ENCODE results near the gene GTF2IRD1.
"Not testable (repeated sequence)": the region's sequence is repeated elsewhere in the genome, so short reads cannot be mapped to it uniquely, and the experiment has no call there.

GTF2IRD1 gene

DNA sequence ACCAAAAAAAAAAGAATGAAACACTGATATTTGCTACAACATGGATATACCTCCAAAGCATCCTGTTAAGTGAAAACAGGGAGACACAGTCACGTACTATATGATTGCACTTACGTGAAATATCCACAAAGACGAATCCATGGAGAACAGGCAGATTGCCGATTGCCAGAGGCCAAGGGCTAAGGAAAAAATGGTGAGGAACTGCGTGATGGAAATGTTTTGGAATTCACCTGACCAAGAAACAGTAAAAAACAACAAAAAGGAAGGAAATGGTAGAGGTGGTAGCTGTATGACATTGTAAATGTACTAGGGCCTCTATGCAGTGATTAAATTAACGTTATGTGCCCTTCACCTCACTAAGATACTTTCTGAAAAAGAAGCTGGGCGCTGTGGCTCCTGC lies 44.1 kb upstream of the GTF2IRD1 start:
- TF ChIP-seq, protein P1, sequence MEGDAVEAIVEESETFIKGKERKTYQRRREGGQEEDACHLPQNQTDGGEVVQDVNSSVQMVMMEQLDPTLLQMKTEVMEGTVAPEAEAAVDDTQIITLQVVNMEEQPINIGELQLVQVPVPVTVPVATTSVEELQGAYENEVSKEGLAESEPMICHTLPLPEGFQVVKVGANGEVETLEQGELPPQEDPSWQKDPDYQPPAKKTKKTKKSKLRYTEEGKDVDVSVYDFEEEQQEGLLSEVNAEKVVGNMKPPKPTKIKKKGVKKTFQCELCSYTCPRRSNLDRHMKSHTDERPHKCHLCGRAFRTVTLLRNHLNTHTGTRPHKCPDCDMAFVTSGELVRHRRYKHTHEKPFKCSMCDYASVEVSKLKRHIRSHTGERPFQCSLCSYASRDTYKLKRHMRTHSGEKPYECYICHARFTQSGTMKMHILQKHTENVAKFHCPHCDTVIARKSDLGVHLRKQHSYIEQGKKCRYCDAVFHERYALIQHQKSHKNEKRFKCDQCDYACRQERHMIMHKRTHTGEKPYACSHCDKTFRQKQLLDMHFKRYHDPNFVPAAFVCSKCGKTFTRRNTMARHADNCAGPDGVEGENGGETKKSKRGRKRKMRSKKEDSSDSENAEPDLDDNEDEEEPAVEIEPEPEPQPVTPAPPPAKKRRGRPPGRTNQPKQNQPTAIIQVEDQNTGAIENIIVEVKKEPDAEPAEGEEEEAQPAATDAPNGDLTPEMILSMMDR (IDR thresholded peaks at IDR 0.05; ENCODE audit: low read depth, low read length): no peak
- no peak overlapping the region for H3K4me3 ChIP-seq (replicated peaks in 1 of 2; ENCODE audit: low read depth in 2 of 2, low read length in 2 of 2)
- DNase-seq (ENCODE audit: low read depth in 2 of 2): no peak

- no peak overlapping the region for H3K4me3 ChIP-seq (replicated peaks in 1 of 2; ENCODE audit: low read depth in 2 of 2, low read length in 2 of 2)
- DNase-seq (ENCODE audit: low read depth in 2 of 2): no peak
- TF ChIP-seq, protein P1 (IDR thresholded peaks at IDR 0.05; ENCODE audit: low read depth, low read length): no peak
These were observed 42.9 kb upstream of the GTF2IRD1 start for GRCh38 chr7:74410772-74411171.

GRCh38 chr7:74411571-74411970 lies 42.1 kb upstream of the GTF2IRD1 start:
- not testable (repeated sequence) for H3K4me3 ChIP-seq (replicated peaks in 1 of 2; ENCODE audit: low read depth in 2 of 2, low read length in 2 of 2); DNase-seq (ENCODE audit: low read depth in 2 of 2)

GRCh38 chr7:74412056-74412455 lies 41.6 kb upstream of the GTF2IRD1 start:
- TF ChIP-seq, protein P1 (IDR thresholded peaks at IDR 0.05; ENCODE audit: low read depth, low read length): no peak
- no peak for DNase-seq (ENCODE audit: low read depth in 2 of 2)
- no peak overlapping the region for H3K4me3 ChIP-seq (replicated peaks in 1 of 2; ENCODE audit: low read depth in 2 of 2, low read length in 2 of 2)

DNA sequence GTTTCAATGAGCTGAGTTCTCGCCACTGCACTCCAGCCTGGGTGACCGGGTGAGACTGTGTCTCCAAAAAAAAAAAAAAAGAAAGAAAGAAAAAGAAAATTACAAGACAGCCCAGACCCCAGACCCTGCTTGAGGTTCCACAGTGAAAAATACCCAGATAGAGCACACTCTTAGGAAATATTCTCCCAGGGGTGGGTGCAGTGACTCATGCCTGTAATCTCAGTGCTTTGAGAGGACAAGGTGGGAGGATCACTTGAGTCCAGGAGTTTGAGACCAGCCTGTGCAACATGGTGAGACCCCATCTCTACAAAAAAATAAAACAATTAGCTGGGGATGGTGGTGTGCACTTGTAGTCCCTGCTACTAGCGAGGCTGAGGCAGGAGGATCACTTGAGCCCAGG lies 41.1 kb upstream of the GTF2IRD1 start:
- H3K4me3 ChIP-seq (replicated peaks in 1 of 2; ENCODE audit: low read depth in 2 of 2, low read length in 2 of 2): no peak overlapping the region
- TF ChIP-seq, protein P1 (IDR thresholded peaks at IDR 0.05; ENCODE audit: low read depth, low read length): no peak
- DNase-seq (ENCODE audit: low read depth in 2 of 2): peak; percentile 29 to 35

DNA sequence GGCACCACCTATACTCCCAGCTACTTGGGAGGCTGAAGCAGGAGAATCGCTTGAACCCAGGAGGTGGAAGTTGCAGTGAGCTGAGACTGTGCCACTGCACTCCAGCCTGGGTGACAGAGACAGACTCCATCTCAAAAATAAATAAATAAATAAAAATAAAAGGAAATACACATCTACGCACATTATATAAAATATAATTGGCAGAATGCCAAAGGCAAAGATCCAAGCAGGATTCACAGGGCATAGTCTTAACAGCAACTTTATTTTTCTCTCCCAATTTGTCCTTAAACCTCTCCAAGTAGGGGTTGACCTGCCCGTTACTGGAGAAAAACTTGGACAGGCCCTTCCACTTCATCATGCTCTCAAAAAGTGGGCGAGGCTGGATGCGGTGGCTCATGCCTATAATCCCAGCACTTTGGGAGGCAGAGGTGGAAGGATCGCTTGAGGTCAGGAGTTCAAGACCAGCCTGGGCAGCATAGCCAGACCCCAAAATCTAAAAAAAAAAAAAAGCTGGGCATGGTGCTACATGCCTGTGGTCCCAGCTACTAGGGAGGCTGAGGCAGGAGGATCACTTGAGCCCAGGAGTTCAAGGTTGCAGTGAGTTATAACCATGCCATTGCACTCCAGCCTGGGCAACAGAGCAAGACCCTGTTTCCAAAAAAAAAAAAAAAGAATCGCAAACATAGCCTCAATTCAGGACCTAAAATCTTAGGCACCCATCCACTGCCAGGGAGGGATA lies 38.9 kb upstream of the GTF2IRD1 start:
- H3K4me3 ChIP-seq (replicated peaks in 1 of 2; ENCODE audit: low read depth in 2 of 2, low read length in 2 of 2); DNase-seq (ENCODE audit: low read depth in 2 of 2): not testable (repeated sequence)

DNA sequence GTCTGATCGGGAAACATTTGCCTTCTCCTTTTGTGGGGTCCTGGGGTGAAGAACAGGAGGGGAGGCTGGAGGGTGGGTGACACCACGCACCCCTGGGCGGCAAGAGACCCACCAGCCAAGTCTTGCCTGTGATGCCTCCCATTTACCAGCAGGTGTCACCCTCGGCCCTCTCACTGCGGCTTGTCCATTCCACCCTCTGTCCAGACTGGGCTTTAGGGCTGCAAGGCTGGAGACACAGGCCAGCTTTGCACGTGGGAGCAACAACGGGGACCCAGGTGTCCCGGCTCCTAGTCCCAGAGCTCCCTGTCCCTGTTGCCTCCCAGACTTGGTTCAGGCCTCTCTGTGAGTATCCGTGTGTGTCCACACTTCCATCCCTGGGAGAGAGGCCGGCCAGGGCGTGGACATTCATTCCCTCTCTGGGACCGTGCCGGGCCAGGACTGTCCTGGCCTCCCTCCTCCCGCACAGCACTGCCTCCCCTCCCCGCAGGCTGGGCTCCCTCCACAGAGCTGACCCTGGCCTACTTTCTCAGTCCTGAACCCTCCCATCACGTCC lies 36.2 kb upstream of the GTF2IRD1 start:
- peak; percentile 73 to 75 for DNase-seq (ENCODE audit: low read depth in 2 of 2)
- no peak overlapping the region for H3K4me3 ChIP-seq (replicated peaks in 1 of 2; ENCODE audit: low read depth in 2 of 2, low read length in 2 of 2)
- TF ChIP-seq, protein P1 (IDR thresholded peaks at IDR 0.05; ENCODE audit: low read depth, low read length): peak; percentile 97

DNA sequence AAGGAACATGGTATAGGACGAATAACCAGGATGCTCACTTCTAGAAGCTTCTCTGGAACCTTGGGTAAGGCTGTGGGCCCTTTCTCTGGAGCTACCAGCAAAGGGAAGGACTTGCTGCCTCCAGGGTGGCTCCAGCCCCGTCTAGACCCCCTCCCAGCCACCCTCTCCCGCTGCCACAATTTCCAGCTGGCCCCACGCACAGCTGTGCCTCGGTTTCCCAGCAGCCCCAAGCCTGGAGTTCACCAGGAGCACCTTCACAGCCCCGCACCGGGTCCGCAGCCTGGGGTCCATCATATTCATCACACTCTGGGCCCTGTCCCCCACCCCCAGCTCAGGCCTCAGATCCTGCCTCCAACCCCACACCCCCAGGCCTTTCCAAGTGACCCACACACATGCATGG lies 35.6 kb upstream of the GTF2IRD1 start:
- DNase-seq (ENCODE audit: low read depth in 2 of 2): no peak
- TF ChIP-seq, protein P1 (IDR thresholded peaks at IDR 0.05; ENCODE audit: low read depth, low read length): no peak
- H3K4me3 ChIP-seq (replicated peaks in 1 of 2; ENCODE audit: low read depth in 2 of 2, low read length in 2 of 2): no peak overlapping the region
